ENCODE measurements around the gene XPNPEP2. TPM values are rescaled to one million over a fixed set of nuclear protein-coding genes. Genes with fewer than 3 reads are reported as not detected.

XPNPEP2 gene
- total and polyA plus RNA-seq, 4 donors, result 0.19 to 23.0 (median 4.9) TPM

DNA sequence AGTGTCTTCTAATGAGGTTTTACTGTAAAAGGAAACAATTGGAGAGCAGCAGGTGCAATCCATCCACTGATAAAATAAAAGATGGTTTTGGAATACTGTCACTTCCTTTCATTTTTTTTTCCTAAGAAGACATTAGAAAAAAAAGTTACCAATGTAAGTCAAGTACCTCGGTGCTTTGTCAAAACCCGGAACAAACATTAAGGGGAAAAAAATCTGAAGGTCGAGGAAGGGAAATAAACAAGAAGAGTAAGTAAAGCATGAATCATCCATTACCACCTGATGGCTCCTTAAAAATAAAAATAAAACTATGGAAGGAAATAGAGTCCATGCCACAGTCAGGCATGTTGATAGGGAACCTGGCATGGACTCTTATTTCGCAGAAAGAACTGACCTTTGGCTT is 15.3 kb upstream of the XPNPEP2 start:
- Histone ChIP-seq H3K9me3 (ENCODE audit: control insufficient read depth in 4 of 4, low read length in 3 of 4) (no peaks in the 10 kb centered on the region), H3K4me1 (ENCODE audit: control insufficient read depth in 4 of 4, insufficient read depth in 4 of 4, low read length in 3 of 4) (no peaks in the 10 kb centered on the region), H3K27ac (ENCODE audit: low read depth in 1 of 2, low read length in 2 of 2) (no peak overlapping the region), H3K27me3 (ENCODE audit: control insufficient read depth in 4 of 4, insufficient read depth in 4 of 4, low read length in 3 of 4) (no peaks in the 10 kb centered on the region), H3K9ac (ENCODE audit: low read depth in 1 of 2, low read length in 2 of 2) (no peak overlapping the region), H3K4me3 (ENCODE audit: low read depth in 1 of 3, low read length in 3 of 3) (no peak overlapping the region), H3K36me3 (ENCODE audit: control insufficient read depth in 4 of 4, insufficient read depth in 3 of 4, low read depth in 1 of 4, low read length in 3 of 4) (no peaks in the 10 kb centered on the region)
- no peak for DNase-seq (ENCODE audit: low spot score)
- TF ChIP-seq RAD21 (IDR thresholded peaks at IDR 0.05) (no peak), RXRA (IDR thresholded peaks at IDR 0.05) (no peak), HNF4A (conservative IDR thresholded peaks at IDR 0.05) (no peak), SP1 (IDR thresholded peaks at IDR 0.05) (no peak), NR2F2 (IDR thresholded peaks at IDR 0.05) (no peak), TAF1 (conservative IDR thresholded peaks at IDR 0.05) (no peak), JUND (IDR thresholded peaks at IDR 0.05) (no peak), HNF4G (IDR thresholded peaks at IDR 0.05) (no peak), YY1 (IDR thresholded peaks at IDR 0.05) (no peak), GABPA (IDR thresholded peaks at IDR 0.05 in 1 of 2, conservative IDR thresholded peaks at IDR 0.05 in 1 of 2) (no peak), FOXA2 (IDR thresholded peaks at IDR 0.05) (no peak), FOXA1 (IDR thresholded peaks at IDR 0.05) (no peak), EGR1 (IDR thresholded peaks at IDR 0.05; ENCODE audit: low read depth in 2 of 2) (no peak)
- TF ChIP-seq, protein P1, sequence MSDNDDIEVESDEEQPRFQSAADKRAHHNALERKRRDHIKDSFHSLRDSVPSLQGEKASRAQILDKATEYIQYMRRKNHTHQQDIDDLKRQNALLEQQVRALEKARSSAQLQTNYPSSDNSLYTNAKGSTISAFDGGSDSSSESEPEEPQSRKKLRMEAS (IDR thresholded peaks at IDR 0.05), result no peak
- TF ChIP-seq, protein P2, sequence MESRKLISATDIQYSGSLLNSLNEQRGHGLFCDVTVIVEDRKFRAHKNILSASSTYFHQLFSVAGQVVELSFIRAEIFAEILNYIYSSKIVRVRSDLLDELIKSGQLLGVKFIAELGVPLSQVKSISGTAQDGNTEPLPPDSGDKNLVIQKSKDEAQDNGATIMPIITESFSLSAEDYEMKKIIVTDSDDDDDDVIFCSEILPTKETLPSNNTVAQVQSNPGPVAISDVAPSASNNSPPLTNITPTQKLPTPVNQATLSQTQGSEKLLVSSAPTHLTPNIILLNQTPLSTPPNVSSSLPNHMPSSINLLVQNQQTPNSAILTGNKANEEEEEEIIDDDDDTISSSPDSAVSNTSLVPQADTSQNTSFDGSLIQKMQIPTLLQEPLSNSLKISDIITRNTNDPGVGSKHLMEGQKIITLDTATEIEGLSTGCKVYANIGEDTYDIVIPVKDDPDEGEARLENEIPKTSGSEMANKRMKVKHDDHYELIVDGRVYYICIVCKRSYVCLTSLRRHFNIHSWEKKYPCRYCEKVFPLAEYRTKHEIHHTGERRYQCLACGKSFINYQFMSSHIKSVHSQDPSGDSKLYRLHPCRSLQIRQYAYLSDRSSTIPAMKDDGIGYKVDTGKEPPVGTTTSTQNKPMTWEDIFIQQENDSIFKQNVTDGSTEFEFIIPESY (IDR thresholded peaks at IDR 0.05), result no peak
- TF ChIP-seq, protein P3, sequence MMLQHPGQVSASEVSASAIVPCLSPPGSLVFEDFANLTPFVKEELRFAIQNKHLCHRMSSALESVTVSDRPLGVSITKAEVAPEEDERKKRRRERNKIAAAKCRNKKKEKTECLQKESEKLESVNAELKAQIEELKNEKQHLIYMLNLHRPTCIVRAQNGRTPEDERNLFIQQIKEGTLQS (IDR thresholded peaks at IDR 0.05), result no peak
- TF ChIP-seq, protein P4, sequence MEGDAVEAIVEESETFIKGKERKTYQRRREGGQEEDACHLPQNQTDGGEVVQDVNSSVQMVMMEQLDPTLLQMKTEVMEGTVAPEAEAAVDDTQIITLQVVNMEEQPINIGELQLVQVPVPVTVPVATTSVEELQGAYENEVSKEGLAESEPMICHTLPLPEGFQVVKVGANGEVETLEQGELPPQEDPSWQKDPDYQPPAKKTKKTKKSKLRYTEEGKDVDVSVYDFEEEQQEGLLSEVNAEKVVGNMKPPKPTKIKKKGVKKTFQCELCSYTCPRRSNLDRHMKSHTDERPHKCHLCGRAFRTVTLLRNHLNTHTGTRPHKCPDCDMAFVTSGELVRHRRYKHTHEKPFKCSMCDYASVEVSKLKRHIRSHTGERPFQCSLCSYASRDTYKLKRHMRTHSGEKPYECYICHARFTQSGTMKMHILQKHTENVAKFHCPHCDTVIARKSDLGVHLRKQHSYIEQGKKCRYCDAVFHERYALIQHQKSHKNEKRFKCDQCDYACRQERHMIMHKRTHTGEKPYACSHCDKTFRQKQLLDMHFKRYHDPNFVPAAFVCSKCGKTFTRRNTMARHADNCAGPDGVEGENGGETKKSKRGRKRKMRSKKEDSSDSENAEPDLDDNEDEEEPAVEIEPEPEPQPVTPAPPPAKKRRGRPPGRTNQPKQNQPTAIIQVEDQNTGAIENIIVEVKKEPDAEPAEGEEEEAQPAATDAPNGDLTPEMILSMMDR (IDR thresholded peaks at IDR 0.05; ENCODE audit: low read depth, low read length, missing input control), result no peak
- TF ChIP-seq, protein P5, sequence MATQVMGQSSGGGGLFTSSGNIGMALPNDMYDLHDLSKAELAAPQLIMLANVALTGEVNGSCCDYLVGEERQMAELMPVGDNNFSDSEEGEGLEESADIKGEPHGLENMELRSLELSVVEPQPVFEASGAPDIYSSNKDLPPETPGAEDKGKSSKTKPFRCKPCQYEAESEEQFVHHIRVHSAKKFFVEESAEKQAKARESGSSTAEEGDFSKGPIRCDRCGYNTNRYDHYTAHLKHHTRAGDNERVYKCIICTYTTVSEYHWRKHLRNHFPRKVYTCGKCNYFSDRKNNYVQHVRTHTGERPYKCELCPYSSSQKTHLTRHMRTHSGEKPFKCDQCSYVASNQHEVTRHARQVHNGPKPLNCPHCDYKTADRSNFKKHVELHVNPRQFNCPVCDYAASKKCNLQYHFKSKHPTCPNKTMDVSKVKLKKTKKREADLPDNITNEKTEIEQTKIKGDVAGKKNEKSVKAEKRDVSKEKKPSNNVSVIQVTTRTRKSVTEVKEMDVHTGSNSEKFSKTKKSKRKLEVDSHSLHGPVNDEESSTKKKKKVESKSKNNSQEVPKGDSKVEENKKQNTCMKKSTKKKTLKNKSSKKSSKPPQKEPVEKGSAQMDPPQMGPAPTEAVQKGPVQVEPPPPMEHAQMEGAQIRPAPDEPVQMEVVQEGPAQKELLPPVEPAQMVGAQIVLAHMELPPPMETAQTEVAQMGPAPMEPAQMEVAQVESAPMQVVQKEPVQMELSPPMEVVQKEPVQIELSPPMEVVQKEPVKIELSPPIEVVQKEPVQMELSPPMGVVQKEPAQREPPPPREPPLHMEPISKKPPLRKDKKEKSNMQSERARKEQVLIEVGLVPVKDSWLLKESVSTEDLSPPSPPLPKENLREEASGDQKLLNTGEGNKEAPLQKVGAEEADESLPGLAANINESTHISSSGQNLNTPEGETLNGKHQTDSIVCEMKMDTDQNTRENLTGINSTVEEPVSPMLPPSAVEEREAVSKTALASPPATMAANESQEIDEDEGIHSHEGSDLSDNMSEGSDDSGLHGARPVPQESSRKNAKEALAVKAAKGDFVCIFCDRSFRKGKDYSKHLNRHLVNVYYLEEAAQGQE (IDR thresholded peaks at IDR 0.05), result no peak
- WGBS, result 78% methylated on average over 4 of the region's 4 CpGs

All from liver (tissue), 9 donors.